Breast epithelium (tissue), 3 donors: ENCODE measurements around the gene PHACTR1.

ENCODE experiments used
- POLR2A ChIP-seq: fragments of 450-650 bp; IDR thresholded peaks from one replicate; pipeline ENCODE4 v1.6.1; 2016; ENCODE audit warnings: antibody characterized with exemption, mild to moderate bottlenecking, moderate library complexity
- TF ChIP-seq, protein P1 (sequence below), 3 donors: fragments of 450-650 bp; IDR thresholded peaks; one replicate each; pipeline ENCODE4 v1.5.1; 2016 to 2017; ENCODE audit warnings: antibody characterized with exemption in 3 of 3, mild to moderate bottlenecking in 3 of 3, moderate library complexity in 3 of 3

DNA sequence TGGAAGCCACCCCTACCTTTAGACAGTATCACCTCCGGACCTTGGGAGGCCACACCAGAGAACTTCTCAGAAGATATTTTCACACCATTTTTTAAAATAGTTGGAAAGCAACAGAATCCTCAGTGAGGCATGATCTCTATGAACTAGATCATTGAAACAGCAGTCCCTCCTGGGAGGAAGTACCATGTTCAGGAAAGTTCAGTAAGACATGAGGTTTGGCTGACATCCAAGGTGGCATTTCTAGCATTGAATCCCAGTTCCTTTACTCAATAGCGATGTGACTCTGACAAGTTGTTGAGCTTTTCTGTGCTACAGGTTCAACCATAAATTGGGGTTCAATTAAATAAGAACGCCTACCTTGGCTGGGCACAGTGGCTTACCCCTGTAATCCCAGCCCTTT is 442.7 kb downstream of the PHACTR1 start:
- TF ChIP-seq, protein P1, sequence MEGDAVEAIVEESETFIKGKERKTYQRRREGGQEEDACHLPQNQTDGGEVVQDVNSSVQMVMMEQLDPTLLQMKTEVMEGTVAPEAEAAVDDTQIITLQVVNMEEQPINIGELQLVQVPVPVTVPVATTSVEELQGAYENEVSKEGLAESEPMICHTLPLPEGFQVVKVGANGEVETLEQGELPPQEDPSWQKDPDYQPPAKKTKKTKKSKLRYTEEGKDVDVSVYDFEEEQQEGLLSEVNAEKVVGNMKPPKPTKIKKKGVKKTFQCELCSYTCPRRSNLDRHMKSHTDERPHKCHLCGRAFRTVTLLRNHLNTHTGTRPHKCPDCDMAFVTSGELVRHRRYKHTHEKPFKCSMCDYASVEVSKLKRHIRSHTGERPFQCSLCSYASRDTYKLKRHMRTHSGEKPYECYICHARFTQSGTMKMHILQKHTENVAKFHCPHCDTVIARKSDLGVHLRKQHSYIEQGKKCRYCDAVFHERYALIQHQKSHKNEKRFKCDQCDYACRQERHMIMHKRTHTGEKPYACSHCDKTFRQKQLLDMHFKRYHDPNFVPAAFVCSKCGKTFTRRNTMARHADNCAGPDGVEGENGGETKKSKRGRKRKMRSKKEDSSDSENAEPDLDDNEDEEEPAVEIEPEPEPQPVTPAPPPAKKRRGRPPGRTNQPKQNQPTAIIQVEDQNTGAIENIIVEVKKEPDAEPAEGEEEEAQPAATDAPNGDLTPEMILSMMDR (IDR thresholded peaks at IDR 0.05): no peak
- TF ChIP-seq POLR2A: no peak
